Lower lobe of right lung (tissue), 2 donors: Measurements from ENCODE around the gene SLIT3. TPM values are rescaled to one million over a fixed set of nuclear protein-coding genes. Genes with fewer than 3 reads are reported as not detected.

Experiments used
- ATAC-seq, 2 donors: fragments of 200-7000 bp; cut with Tn5 transposase; one replicate each; pipeline ENCODE4 v1.9.1; 2020 to 2022; ENCODE audit warnings: mild to moderate bottlenecking in 2 of 2, moderate library complexity in 2 of 2
- DNase-seq: peaks from one replicate; pipeline ENCODE4 v3.0.0-alpha.2; 2020
- H3K27ac ChIP-seq: fragments of 200-600 bp; one replicate; pipeline ENCODE4 v1.8.0; 2022
- H3K27me3 ChIP-seq: fragments of 200-600 bp; one replicate; pipeline ENCODE4 v1.8.0; 2022; ENCODE audit warnings: low read depth
- H3K36me3 ChIP-seq: fragments of 200-600 bp; one replicate; pipeline ENCODE4 v1.8.0; 2022; ENCODE audit warnings: mild to moderate bottlenecking
- H3K4me1 ChIP-seq: fragments of 200-600 bp; one replicate; pipeline ENCODE4 v1.8.0; 2022
- H3K4me3 ChIP-seq: fragments of 200-600 bp; one replicate; pipeline ENCODE4 v1.8.0; 2022; ENCODE audit warnings: mild to moderate bottlenecking
- H3K9me3 ChIP-seq: fragments of 200-600 bp; one replicate; pipeline ENCODE4 v1.8.0; 2022
- intact Hi-C: fragments of 100-400 bp; cut with DNase I; formaldehyde crosslinking; loops from one replicate; pipeline ENCODE4 v1.11.0; 2022
- total RNA-seq: library from RNA; stranded (reverse); fragmentation: NEBNext Ultra II Directional; extraction: Animal tissue kit (Norgen Biotek cat#: 25700); gene quantifications from one replicate; pipeline ENCODE4 v1.2.1, GENCODE V29; 2021
- TF ChIP-seq, protein P1 (sequence below): fragments of 200-600 bp; IDR thresholded peaks from one replicate; pipeline ENCODE4 v1.8.0; 2022; ENCODE audit warnings: antibody characterized with exemption, mild to moderate bottlenecking
- donor health status: DM: no; HTN: yes; CAD: no; lungs with severe emphysema.

Gene SLIT3
- total RNA-seq, 1 donor from 2014 or later, result 48.6 TPM

DNA sequence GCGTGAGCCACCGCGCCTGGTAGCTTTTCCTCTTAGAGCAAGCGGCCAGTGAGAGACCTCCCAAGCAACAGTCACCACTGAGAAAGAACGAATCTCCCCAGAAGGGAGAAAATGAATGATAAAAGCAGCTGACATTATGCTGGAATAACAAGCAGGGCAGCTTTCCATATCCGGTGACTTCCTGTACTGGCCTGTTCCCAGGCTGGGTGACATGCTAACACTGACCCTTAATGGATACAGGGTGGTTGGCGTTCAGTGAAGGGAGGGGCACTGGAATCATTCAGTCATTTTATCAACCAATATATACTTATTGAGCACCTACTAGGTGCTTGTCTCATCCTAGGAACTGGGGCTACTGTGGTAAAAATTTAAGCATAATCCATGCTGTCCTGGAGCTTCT is 364.4 kb downstream of the SLIT3 start:
- no peak overlapping the region for H3K27ac ChIP-seq
- H3K27me3 ChIP-seq, result no peaks in the 10 kb centered on the region
- H3K4me3 ChIP-seq, result no peak overlapping the region
- ATAC-seq, result no peak
- no peak for DNase-seq
- intact Hi-C loops, result no loop called here
- H3K4me1 ChIP-seq, result no peaks in the 10 kb centered on the region
- H3K36me3 ChIP-seq, result no peaks in the 10 kb centered on the region
- H3K9me3 ChIP-seq, result no peaks in the 10 kb centered on the region
- TF ChIP-seq, protein P1, sequence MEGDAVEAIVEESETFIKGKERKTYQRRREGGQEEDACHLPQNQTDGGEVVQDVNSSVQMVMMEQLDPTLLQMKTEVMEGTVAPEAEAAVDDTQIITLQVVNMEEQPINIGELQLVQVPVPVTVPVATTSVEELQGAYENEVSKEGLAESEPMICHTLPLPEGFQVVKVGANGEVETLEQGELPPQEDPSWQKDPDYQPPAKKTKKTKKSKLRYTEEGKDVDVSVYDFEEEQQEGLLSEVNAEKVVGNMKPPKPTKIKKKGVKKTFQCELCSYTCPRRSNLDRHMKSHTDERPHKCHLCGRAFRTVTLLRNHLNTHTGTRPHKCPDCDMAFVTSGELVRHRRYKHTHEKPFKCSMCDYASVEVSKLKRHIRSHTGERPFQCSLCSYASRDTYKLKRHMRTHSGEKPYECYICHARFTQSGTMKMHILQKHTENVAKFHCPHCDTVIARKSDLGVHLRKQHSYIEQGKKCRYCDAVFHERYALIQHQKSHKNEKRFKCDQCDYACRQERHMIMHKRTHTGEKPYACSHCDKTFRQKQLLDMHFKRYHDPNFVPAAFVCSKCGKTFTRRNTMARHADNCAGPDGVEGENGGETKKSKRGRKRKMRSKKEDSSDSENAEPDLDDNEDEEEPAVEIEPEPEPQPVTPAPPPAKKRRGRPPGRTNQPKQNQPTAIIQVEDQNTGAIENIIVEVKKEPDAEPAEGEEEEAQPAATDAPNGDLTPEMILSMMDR, result no peak

DNA sequence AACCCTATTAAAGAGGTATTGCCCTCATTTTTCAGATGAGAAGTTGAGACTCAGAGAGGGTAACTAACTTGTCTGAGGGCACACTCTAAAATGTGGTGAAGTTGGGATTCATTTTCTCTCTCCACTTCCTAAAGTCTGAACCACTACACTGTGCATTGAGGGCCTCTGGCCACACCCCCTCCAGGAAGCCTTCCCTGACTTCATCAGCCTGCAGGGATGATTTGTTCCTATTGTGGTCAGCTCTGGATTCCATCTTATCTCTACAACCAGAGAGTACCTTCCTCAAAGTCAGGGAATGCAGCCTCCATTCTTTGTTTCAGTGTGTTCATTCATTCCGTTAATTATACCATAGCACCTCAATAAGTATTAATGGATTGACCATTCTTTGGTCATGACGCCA is 365.8 kb downstream of the SLIT3 start:
- Histone ChIP-seq H3K36me3 (no peaks in the 10 kb centered on the region), H3K4me1 (no peaks in the 10 kb centered on the region), H3K4me3 (no peak overlapping the region), H3K9me3 (no peaks in the 10 kb centered on the region), H3K27me3 (peaks cover under 1% of the 10 kb centered on the region), H3K27ac (no peak overlapping the region)
- intact Hi-C loops, result no loop called here
- TF ChIP-seq, protein P1, result no peak
- ATAC-seq, result no peak
- DNase-seq, result no peak

DNA sequence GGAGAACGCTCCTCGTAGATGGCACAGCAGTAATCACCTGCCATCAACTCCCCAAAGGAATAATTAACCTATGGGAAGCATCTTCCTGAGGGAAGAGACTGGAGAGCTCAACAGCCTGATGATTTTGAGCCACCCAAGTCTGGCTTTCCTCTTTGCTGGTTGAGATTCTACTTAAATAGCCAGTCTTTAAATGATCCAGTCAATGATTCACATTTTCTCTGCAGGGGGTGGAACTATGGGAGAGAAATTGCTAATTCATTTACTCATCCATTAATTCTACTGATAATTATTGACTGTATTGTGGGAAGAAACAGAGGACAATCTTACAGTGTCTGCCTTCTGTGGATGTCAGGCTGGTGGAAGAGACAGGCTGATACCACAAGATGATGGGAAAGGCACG is 366.8 kb downstream of the SLIT3 start:
- H3K4me1 ChIP-seq, result no peaks in the 10 kb centered on the region
- no peak overlapping the region for H3K27ac ChIP-seq
- intact Hi-C loops, result no loop called here
- H3K4me3 ChIP-seq, result no peak overlapping the region
- ATAC-seq (no peak), DNase-seq (no peak)
- no peaks in the 10 kb centered on the region for H3K36me3 ChIP-seq
- peaks cover 4% of the 10 kb centered on the region for H3K27me3 ChIP-seq
- TF ChIP-seq, protein P1, result no peak
- H3K9me3 ChIP-seq, result no peaks in the 10 kb centered on the region

DNA sequence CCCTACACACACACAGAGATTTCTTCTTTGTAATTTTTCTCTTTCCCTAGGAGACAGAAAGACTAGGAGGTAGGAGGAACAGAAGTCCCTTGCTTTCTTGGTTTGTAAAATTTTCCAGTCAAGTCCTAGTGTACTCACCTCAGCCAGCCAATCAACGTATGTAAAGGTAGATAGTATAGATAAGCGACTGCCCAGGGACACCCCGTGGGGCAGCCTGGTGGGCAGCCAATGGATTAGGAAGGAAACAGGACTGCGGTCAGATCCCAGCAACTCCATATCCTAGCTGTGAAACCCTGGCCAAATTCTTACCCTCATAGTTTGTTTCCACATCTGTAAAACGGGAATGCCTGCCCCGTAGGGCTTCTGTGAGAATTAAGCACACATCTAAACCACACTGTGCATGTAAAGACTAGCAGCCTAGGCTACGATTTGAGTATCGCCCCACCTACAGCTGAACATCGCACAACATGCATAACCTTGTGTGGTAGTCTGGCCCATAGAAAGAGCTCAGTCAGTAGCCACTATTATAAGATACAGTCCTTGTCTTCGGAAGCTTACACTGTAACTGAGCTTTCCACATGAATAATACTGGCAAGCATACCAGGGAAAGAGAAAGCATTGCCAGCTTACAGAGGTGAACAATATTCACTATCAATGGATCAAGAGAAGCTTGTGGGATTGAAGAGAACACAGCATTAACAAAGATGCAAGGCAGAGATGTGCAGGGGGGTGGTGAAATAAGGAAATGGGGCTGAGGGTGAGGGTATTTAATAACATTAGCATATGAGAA is 368.3 kb downstream of the SLIT3 start:
- no peaks in the 10 kb centered on the region for H3K4me1 ChIP-seq
- no peaks in the 10 kb centered on the region for H3K36me3 ChIP-seq
- H3K27ac ChIP-seq, result no peak overlapping the region
- H3K4me3 ChIP-seq, result no peak overlapping the region
- TF ChIP-seq, protein P1, result no peak
- DNase-seq (no peak), ATAC-seq (no peak)
- peaks cover 4% of the 10 kb centered on the region for H3K27me3 ChIP-seq
- intact Hi-C loops, result no loop called here
- no peaks in the 10 kb centered on the region for H3K9me3 ChIP-seq

DNA sequence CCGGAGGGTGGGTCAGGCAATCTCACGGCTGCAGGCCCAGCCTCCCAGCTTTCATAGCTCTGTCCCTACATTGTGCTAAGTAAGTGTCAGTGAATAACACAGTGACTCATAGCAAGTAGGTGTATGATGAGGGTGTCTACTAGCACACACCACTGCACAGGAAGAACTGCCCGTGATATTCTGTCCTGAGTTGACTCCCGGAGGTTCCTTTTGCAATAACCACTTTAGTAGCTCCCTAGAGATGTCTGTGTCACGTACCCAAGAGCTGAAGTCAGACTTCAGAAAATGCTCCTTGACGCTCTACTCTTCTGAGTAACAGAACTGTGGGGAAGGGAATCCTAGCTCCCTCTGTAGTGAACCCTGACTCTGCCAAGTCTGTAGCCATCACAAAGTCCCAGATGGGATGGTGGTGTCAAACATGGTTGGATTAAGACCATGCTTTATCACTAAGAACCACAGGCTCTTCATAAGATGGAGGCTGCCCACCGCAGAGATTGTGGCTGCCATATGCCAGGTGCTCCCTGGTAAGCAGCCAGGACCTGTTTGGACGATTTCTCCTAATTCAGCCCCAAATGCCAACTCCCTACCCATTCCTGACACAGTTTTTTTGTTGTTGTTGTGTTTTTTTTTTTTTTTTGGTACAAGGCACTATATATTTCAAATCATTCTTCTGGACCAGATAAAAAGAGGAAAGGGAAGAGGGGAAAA is 369.1 kb downstream of the SLIT3 start:
- no peaks in the 10 kb centered on the region for H3K9me3 ChIP-seq
- no peak overlapping the region for H3K27ac ChIP-seq
- no peak for ATAC-seq
- no peak for DNase-seq
- no peak overlapping the region for H3K4me3 ChIP-seq
- peaks cover 4% of the 10 kb centered on the region for H3K27me3 ChIP-seq
- TF ChIP-seq, protein P1, result no peak
- no peaks in the 10 kb centered on the region for H3K36me3 ChIP-seq
- no peaks in the 10 kb centered on the region for H3K4me1 ChIP-seq
- intact Hi-C loops, result no loop called here
